ENCODE data around the gene RNF227.

GRCh38 chr17:7911116-7911515, 5.0 kb downstream of the RNF227 start:
- TF ChIP-seq CTCF (IDR thresholded peaks at IDR 0.05) = no peak
- TF ChIP-seq POLR2A (IDR thresholded peaks at IDR 0.05) = no peak
- no peak for TF ChIP-seq POLR2AphosphoS5 (IDR thresholded peaks at IDR 0.05)
- no peak for TF ChIP-seq EP300 (IDR thresholded peaks at IDR 0.05)

Measured in sigmoid colon (tissue), 4 donors.